ENCODE results near the gene ZKSCAN5.
A peak's percentile ranks its signal among the peaks of the same experiment; 100 is the strongest.
"Not testable (repeated sequence)": the region's sequence is repeated elsewhere in the genome, so short reads cannot be mapped to it uniquely, and the experiment has no call there.

ZKSCAN5 gene

DNA sequence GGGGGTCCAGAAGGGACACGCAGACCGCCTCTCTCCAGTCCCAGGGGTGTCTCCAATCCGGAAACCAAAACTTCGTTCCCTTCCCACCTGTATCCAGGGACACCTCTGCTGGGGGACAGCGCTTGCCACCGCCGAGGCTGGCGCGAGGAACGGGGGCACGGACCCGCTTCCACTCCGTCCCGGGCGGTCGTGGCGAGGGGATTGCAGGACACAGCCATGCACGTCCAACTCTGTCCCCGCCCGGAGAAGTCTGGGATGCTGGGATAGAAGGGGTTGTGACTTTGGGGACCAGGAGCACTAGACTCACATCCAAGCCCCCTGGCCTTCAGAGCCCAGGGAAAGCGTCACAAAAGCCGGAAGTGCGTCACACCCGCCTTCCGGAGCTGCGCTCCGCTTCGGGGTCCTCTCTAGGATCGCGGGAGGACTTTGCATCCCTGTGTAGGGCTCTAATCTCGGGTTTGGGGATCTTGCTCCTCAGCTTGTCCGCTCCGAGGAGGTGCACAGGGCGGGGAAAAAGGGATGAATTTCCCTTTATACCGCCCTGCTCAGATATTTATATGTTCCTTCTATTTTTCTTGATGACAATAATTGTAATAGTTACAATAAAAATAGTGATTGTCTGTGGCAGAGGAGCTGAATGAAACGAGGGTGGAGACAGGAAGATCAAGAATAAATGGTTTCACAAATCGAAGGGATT is 47.5 kb downstream of the ZKSCAN5 start, which contains the start of gene FAM200A:
TSS of gene FAM200A (minus strand) at position 348 of the 697 bp plus-strand sequence. CDS start 3,707 bp downstream, outside the sequence.
- peak; percentile 59 for DNase-seq (ENCODE audit: low read depth)

DNA sequence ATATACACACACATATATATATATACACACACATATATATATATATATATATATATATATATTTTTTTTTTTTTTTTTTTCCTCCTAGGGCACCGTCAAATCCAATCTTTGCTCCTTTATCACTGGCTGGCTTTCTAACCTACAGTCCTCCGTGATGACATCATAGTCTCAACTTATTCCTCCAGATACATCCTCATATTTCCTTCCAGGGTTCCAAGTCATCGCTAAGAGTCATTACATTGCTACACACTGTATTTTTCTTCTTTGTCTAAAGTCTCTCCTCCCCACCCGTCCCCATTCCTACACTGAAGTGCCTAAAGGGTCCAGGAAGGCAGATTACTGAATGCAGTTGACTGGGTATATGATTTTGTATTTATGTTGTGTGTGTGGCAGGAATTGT is 48.6 kb downstream of the ZKSCAN5 start:
- DNase-seq (ENCODE audit: low read depth): no peak

DNA sequence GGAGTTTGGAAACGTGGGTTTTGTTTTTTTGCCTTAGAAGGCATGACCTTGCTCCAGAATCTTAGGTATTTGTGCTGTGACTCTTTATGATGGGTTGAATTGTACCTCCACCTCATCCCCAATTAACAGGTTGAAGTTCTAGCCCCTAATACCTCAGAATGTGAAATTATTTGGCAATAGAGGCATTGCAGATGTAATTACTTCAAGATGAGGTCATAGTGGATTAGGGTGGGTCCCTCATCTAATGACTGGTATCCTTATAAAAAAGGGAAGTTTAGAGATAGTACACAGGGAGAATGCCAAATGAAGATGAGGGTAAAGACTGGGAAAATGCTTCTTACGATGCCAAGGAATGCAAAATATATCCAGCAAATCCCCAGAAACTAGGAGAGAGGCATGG is 50.5 kb downstream of the ZKSCAN5 start:
- no peak for DNase-seq (ENCODE audit: low read depth)

DNA sequence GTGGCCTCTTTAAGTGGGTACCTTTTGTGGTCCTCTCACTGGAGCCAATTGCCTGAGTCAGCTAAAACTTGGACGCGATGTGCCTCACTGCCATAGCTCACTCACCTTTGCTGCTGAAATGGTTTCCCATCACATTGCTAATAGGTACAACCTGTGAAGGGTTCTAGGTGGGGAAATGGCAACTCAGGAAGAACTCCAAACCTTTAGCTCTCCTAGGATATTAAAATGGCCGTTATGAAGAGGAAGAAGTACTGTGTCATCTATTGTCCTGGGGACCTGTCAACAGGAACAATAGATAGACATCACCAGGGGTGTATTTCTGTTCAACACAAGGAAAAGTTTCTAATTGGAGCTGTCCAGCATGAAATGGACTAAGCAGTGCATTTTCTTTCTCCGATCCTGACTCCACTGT is 52.7 kb downstream of the ZKSCAN5 start:
- no peak for DNase-seq (ENCODE audit: low read depth)

DNA sequence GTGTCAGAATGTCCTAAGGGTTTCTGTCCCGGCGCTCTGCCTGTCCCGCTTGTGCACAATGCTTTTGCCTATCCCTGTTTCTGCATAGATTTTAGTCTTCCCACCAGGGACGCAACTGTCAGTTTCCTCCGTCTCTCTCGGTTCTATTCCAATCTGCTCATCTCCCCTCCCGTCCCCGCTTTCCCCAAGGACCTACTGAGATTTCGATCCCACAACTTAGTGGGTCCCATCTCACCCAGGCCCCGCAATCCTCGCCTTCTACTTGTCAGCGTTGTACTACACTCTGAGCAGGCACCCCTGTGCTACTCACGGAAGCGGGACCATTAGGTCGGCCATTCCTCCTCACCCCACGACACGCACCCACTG is 53.5 kb downstream of the ZKSCAN5 start:
- DNase-seq (ENCODE audit: low read depth): no peak

DNA sequence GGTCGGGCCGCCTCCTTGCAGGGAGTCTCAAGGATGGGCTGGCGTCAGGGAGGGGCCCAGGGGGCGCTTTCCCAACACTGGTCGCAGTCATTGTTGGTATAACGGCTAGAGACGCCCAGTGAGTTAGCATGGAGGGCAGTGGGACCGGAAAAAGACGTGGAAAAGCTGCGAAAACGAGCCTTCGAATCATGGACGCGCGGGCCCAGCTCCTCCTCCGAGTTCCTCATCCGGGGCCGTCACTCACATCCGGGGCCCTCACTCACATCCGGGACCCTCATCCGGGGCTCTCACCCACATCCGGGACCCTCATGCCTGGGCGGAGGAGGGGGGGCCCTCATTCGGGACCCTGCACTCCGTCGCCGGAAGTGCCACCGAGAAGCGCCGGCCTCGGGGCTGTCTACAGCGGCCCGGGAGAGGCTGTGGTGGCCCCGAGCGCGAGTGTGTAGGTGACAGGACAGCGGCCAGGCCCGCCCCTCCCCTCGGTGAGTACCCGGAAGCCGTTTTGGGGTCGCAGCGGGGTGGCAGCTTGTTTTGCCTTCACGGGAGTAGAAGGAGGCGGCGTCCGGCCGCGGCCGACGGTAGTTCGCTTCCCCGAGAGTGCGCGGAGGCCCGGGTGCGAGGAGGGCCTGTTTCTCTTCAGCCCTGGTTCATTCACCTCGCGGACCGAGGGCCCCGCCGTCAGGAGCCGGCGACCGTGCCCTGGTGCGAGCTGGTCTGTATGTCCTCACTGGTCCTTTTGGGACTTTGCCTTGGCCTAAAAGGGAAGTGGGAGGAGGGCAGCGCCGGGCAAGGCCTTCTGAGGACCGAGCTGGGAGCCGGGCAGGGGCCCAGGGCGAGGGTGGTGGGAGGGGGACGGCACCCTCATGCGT is 54.1 kb downstream of the ZKSCAN5 start, which contains the start of gene ZNF655:
TSS of gene ZNF655 (plus strand) at position 337 of the 869 bp plus-strand sequence. CDS start 1,918 bp downstream, outside the sequence.
- DNase-seq (ENCODE audit: low read depth): peak; percentile 81

DNA sequence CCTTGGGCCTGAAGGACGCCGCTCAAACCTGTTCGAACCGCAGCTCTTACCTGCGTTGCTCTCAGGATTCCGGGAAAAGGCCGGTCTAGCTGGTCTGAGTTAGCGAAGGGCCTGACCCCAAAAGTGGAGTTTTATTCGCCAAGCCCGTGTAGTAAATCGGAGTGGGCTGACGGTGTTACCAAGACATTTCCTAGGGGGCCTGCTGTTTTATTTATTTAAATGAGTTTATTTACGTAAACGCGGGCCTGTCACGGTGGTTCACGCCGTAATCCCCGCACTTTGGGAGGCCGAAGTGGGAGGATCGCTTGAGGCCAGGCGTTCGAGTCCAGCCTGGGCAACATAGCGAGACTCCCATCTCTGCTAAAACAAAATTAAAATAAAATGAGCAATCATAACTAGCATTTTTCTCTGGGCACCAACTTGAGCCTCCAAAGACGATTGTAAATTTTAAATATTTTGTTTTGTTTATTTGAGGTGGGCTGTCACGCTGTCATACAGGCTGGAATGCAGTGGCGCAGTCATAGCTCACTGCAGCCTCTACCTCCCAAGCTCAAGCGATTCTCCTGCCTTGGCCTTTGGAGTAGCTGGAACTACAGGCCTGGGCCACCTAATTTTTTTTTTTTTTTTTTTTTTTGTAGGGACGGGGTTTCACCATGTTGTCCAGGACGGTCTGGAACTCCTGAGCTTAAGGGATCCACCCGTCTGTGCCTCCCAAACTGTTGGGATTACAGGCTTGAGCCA is 54.9 kb downstream of the ZKSCAN5 start:
- DNase-seq (ENCODE audit: low read depth): no peak

DNA sequence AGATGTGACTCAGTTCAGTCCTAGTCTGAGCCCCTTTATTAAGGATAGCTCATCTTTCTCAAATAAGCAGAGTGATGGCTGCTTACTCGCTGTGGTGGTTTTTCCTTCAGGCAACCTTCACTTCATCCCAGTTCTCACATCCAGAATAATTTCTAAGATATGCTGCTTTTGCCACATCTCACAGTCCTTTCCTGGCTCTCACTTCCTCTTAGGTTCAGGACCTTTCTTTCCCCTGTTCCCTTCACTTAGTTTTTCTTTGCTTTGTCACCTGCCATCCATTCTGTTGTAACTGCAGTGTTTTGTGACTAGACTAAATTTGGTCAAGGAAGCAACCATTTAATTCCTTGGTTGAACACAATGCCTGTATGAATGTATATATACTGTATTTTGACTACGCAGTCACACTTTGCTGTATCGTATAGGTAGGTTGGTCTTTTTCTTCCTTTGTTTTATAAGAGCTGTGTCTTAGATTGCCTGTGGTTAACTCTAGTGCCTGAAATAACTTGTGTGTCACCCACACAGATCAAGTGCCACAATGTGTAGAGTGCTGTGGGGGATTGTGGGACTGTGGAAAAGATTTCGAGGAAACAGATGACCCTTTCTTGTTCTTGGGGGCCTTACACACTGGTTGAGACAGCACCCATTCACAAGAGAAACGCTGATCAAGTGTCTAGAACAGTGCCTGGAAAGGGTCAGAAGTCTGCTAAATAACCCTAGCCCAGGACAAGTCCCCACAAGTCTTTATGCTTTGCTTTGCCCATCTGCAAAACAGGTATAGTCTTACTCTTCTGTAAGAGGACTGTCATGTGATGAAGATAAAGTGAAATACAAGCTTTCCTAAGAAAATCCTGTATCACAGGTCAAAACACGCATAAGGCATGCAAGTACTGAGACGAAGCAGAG is 56.6 kb downstream of the ZKSCAN5 start:
- no peak for DNase-seq (ENCODE audit: low read depth)

DNA sequence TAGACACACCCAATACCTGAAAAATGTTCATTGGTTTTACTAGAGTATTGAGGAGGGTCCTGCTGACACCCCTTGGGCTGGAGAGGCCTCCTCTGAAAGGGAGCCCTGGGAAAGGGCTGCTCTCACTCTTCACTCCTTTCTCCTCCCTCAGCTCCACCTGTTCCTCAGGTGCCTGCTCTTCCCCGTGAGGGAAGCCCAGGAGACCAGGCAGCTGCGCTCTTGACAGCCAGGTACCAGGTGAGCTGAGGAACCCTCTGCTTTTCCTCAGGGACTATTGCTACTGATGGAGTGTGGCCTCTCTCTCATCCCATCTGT is 57.2 kb downstream of the ZKSCAN5 start:
- no peak for DNase-seq (ENCODE audit: low read depth)

DNA sequence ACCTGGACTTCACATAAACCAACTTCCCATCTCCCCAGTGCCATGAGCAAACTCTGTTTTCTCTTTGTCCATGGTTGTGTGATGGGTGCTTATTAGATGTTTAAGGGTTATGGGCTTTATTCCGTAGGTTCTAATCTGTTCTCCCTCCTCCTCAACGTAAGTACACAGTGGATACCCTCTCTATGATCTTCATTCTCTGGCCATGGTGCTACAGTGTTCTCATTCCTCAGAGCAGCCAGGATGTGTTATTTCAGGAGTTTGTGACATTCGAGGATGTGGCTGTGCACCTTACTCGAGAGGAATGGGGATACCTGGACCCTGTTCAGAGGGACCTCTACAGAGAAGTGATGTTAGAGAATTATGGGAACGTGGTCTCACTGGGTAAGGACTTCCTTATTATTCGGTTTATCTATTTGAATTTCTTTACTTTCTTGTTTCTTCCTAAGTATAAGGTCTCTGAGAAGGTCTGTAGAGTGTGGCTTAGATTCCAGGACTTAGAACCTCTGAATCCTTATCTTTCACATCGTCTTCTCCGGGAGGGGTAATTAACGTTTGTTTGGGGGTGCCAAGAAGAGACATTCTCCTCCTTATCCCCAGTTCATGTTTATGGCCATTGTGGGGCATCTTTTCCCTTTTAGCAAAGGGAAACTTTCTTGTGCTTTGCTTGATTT is 57.8 kb downstream of the ZKSCAN5 start:
- no peak for DNase-seq (ENCODE audit: low read depth)

DNA sequence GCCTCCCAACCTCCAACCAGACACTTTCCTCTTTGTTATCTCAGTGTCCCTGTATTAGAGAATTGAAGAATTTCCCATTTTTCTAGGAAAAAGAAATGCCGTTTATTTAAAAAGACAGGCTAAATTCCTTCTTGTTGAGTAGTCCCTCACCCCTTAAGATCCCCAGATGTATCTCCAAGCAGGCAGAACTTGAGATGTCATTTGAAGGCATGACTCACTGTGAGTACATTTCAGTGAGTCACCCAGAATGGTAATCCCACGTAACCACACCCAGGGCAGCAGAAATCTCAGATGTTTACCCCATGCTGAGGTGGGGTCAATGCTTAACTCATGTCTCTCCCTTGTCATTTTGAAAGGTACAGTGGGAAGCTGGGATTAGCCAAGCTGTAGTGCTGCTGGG is 58.4 kb downstream of the ZKSCAN5 start:
- DNase-seq (ENCODE audit: low read depth): no peak

DNA sequence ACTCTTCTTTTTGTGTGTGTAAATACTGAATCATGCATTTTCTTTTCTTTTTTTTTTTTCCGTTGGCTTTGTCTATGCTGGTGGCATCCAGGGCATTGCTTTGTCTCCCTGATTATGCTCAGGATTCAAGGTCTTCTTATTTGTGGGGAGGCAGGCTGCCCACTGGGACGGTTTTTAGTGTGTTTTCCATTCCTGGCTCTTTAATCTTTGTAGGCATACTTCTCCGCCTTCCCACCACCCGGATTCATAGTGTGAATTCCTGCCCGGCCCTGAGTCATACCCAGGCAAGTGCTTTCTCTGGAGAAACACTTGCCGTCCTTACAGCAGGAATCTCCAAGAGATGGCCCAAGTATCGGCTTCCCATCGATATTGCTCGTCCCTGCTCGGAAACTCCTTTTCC is 59.2 kb downstream of the ZKSCAN5 start:
- no peak for DNase-seq (ENCODE audit: low read depth)

DNA sequence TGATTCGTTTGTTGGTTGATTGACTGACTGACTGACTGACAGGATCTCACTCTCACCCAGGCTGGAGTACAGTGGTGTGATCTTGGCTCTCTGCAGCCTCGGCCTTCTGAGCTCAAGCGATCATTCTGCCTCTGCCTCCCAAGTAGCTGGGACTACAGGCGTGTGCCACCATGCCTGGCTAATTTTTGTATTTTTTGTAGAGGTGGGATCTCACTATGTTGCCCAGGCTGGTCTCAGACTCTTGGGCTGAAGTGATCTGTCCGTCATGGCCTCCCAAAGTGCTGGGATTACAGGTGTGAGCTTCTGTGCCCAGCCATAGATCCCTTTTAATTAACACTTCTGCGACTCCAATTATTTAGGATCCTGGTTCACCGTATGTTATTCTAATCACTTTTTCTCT is 64.3 kb downstream of the ZKSCAN5 start:
- DNase-seq (ENCODE audit: low read depth): not testable (repeated sequence)

DNA sequence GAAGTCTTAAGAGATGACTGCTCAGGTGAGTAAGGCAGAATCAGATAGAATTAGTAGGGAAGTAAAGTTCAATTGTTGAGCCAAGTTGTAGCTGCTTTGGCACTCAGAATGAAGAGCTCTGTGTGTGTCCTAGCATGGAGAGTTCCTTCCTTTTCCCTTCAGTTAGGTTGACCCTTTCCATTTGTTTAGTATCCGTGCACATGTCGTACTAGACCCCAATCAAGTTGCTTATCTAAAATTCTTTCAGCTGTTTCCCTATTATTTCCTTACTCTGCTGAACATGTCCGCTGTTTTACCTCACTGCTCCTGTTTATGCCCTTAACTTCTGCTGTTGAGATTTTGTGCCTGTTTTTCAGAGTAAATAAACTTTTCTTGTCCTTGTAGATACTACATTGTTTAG is 67.3 kb downstream of the ZKSCAN5 start:
- DNase-seq (ENCODE audit: low read depth): no peak

DNA sequence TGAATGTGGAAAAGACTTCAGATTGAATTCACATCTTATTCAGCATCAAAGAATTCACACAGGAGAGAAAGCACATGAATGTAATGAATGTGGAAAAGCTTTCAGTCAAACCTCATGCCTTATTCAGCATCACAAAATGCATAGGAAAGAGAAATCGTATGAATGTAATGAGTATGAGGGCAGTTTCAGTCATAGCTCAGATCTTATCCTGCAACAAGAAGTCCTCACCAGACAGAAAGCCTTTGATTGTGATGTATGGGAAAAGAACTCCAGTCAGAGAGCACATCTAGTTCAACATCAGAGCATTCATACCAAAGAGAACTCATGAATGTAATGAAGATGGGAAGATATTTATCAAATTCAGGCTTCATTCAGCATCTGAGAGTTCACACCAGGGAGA is 68.8 kb downstream of the ZKSCAN5 start:
- no peak for DNase-seq (ENCODE audit: low read depth)

DNA sequence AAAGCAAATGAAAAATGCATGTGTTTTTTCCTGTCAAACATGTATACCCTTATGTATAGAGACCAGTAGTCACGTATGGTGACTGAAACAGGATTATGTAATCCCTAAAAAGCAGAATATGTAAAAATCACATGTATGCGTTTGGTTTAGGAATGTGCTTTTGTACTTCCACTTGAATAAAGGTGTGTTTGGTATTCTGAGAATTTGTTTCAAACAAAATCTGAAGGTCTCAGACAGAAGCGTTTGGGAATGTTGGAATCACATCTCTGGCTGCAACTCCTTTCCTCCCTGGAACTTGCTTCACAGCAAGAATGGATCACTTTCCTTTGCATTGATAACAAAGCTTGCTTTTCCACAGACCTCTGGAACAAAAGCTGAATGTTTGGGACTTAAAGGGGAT is 71.8 kb downstream of the ZKSCAN5 start:
- no peak for DNase-seq (ENCODE audit: low read depth)

DNA sequence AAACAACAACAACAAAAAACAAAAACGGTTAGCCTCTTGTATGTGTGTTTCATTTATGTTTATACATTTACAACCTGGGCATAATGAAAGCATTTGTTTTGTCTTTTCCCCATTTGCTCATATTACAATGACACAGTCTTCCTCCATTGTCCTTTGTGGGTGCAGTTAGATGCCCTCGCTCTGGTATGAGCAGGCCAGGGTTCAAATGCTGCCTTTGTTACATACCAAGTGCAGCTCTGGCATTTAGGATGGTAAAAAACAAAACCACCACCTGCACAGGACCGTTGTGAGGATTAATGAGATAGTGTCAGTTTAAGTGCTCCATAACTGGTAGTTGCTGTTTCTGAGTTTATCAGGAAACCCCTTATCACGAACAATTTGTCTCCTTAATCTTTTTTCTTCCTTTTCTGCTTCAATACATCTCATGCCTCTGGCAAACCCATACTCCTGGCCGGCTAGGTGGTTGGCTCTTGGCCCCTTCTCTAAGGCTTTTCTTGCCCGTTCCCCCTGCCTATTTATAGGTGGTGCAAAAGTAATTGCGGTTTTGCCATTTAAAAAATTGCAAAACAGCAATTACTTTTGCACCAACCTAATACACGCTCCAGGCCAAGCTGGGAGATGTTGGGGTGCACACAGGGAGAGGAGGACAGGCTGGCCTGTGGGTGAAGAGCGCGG is 75.0 kb downstream of the ZKSCAN5 start:
- DNase-seq (ENCODE audit: low read depth): no peak

DNA sequence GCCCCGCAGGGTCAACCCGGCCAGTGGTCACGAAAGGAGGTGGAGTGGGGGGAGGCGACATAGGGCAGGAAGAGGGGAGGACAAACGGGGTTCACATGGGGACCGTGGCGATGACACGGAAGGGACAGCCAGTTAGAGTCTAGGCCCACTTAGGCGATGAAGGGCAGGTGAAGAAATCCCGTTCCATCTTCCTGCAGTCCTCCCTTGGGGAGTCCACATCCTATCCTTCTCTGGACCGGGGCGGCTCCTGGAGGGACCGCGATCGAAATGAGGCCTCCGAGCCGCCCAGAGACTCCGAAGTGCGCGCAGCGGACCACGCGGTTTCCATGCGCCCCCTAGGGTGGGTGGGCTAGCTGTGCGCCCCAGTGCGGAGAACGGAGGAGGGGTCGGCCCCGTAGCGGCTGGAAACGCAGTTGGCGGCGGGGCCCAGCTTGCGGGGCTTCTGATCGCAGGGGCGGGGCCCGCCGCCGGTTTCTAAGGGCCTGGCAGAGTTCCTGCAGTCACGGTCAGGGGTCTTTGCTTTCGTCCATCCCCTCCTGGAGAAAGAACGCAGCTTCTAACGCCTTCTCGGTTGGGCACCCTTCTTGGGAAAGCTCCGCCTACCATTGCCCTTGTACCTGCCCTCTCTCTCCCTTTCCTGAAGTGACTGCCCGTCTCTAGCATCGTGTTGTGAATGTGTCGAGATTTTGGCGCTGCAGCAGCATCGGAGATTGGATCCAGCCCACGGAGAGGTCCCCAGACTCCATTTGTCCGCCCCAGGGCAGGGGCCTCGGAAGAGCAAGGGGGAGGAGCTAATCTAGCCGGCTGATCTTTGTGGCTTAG is 75.7 kb downstream of the ZKSCAN5 start:
- no peak for DNase-seq (ENCODE audit: low read depth)

DNA sequence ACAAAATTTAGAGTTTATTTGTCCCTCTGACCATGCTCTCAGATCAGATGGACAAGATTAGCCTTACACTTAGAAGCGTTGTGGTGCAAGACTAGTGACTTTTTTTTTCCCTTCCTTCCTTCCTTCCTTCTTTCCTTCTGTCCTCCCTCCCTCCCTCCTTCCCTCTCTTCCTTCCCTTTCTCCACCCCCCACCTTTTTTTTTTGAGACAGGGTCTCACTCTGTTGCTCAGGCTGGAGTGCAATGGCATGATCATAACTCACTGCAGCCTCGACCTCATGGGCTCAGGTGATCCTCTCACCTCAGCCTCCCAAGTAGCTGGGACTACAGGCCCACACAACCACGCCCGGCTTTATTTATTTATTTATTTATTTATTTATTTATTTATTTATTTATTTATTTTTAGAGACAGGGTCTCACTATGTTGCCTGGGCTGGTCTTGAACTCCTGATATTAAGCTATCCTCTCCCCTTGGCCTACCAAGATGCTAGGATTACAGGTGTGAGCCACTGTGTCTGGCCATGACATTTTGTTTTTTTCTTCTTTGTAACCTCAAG is 76.4 kb downstream of the ZKSCAN5 start:
- not testable (repeated sequence) for DNase-seq (ENCODE audit: low read depth)
